Measurements from ENCODE around the gene FANCE.
"Not testable (repeated sequence)": the region's sequence is repeated elsewhere in the genome, so short reads cannot be mapped to it uniquely, and the experiment has no call there.

The FANCE gene

GRCh38 chr6:35419961-35420360, 32.2 kb upstream of the FANCE start:
- Mint-ChIP-seq H3K4me1 (ENCODE audit: low read depth) (peaks cover 66% of the 10 kb centered on the region), H3K9me3 (no peaks in the 10 kb centered on the region), H3K36me3 (ENCODE audit: low read depth) (peaks cover 94% of the 10 kb centered on the region), H3K27ac (no peak overlapping the region), H3K4me3 (no peak overlapping the region), H3K27me3 (no peaks in the 10 kb centered on the region)
- intact Hi-C loops (cut with micrococcal nuclease): no loop called here

GRCh38 chr6:35425284-35425683, 26.9 kb upstream of the FANCE start:
- no peak overlapping the region for H3K4me3 Mint-ChIP-seq
- peaks cover 23% of the 10 kb centered on the region for H3K9me3 Mint-ChIP-seq
- H3K4me1 Mint-ChIP-seq (ENCODE audit: low read depth): peaks cover 36% of the 10 kb centered on the region
- peaks cover 95% of the 10 kb centered on the region for H3K36me3 Mint-ChIP-seq (ENCODE audit: low read depth)
- H3K27me3 Mint-ChIP-seq: no peaks in the 10 kb centered on the region
- intact Hi-C loops (cut with micrococcal nuclease): no loop called here
- peak overlapping the region; percentile 55 for H3K27ac Mint-ChIP-seq

- H3K9me3 Mint-ChIP-seq: peaks cover 25% of the 10 kb centered on the region
- H3K4me3 Mint-ChIP-seq: peak overlapping the region; percentile 17
- intact Hi-C loops (cut with micrococcal nuclease): no loop called here
- H3K36me3 Mint-ChIP-seq (ENCODE audit: low read depth): peaks cover 88% of the 10 kb centered on the region
- H3K4me1 Mint-ChIP-seq (ENCODE audit: low read depth): peaks cover 36% of the 10 kb centered on the region
- H3K27me3 Mint-ChIP-seq: no peaks in the 10 kb centered on the region
- peak overlapping the region; percentile 55 for H3K27ac Mint-ChIP-seq
Observed at GRCh38 chr6:35426074-35426473, 26.1 kb upstream of the FANCE start.

GRCh38 chr6:35427435-35427834, 24.7 kb upstream of the FANCE start:
- Mint-ChIP-seq H3K9me3 (peaks cover 25% of the 10 kb centered on the region), H3K27me3 (no peaks in the 10 kb centered on the region), H3K4me1 (ENCODE audit: low read depth) (peaks cover 40% of the 10 kb centered on the region), H3K36me3 (ENCODE audit: low read depth) (peaks cover 74% of the 10 kb centered on the region), H3K4me3 (no peak overlapping the region), H3K27ac (no peak overlapping the region)
- intact Hi-C loops (cut with micrococcal nuclease): no loop called here

- peaks cover 25% of the 10 kb centered on the region for H3K9me3 Mint-ChIP-seq
- no peak overlapping the region for H3K27ac Mint-ChIP-seq
- intact Hi-C loops (cut with micrococcal nuclease): no loop called here
- H3K4me1 Mint-ChIP-seq (ENCODE audit: low read depth): peaks cover 40% of the 10 kb centered on the region
- H3K27me3 Mint-ChIP-seq: no peaks in the 10 kb centered on the region
- H3K4me3 Mint-ChIP-seq: no peak overlapping the region
- peaks cover 69% of the 10 kb centered on the region for H3K36me3 Mint-ChIP-seq (ENCODE audit: low read depth)
Observed at GRCh38 chr6:35427851-35428321, 24.3 kb upstream of the FANCE start.

DNA sequence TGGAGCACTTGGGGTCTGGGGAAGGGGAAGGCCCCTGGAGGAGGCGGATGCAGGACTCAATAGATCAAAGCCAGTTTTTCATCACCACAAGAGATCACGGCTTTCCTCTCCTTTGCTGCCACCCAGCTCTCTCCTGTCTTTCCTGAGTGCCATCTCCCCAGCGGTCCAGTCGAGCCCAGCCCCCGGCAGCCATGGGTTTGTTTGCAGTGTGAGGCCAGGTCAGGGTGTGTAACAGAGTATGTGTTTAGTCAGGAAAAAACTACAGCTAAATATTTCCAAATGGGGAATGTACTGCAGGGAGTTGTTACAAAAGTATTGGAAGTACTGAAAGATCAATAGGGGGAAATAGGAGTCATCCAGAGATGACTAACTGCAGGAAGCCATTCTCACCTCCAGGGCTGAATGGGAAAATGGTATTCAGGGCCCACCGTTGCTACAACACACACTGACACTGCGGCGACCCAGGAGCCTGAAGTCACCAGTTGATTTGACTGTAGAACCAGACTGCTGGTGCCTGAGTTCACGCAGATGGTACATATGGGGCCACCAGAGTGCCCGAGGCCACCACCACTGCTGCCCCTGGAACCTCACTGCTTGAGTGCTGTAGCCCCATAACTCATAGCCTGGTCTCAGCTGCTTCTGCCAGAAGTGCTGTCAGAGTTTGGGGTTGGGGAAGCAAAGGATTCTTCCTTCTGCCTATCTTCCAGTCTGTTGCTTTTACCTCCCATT, 23.6 kb upstream of the FANCE start:
- no peak overlapping the region for H3K27ac Mint-ChIP-seq
- peaks cover 25% of the 10 kb centered on the region for H3K9me3 Mint-ChIP-seq
- H3K36me3 Mint-ChIP-seq (ENCODE audit: low read depth): peaks cover 62% of the 10 kb centered on the region
- peaks cover 38% of the 10 kb centered on the region for H3K4me1 Mint-ChIP-seq (ENCODE audit: low read depth)
- H3K27me3 Mint-ChIP-seq: no peaks in the 10 kb centered on the region
- intact Hi-C loops (cut with micrococcal nuclease): no loop called here
- no peak overlapping the region for H3K4me3 Mint-ChIP-seq

GRCh38 chr6:35429463-35429862, 22.7 kb upstream of the FANCE start:
- Mint-ChIP-seq H3K36me3 (ENCODE audit: low read depth) (peaks cover 54% of the 10 kb centered on the region), H3K4me1 (ENCODE audit: low read depth) (peaks cover 30% of the 10 kb centered on the region), H3K27me3 (no peaks in the 10 kb centered on the region), H3K4me3 (no peak overlapping the region), H3K9me3 (peaks cover 25% of the 10 kb centered on the region), H3K27ac (no peak overlapping the region)
- intact Hi-C loops (cut with micrococcal nuclease): no loop called here

GRCh38 chr6:35432291-35432690, 19.8 kb upstream of the FANCE start:
- Mint-ChIP-seq H3K9me3 (peaks cover 25% of the 10 kb centered on the region), H3K36me3 (ENCODE audit: low read depth) (peaks cover 25% of the 10 kb centered on the region), H3K27ac (no peak overlapping the region), H3K27me3 (peaks cover 1% of the 10 kb centered on the region), H3K4me1 (ENCODE audit: low read depth) (peaks cover 5% of the 10 kb centered on the region), H3K4me3 (no peak overlapping the region)
- intact Hi-C loops (cut with micrococcal nuclease): no loop called here

DNA sequence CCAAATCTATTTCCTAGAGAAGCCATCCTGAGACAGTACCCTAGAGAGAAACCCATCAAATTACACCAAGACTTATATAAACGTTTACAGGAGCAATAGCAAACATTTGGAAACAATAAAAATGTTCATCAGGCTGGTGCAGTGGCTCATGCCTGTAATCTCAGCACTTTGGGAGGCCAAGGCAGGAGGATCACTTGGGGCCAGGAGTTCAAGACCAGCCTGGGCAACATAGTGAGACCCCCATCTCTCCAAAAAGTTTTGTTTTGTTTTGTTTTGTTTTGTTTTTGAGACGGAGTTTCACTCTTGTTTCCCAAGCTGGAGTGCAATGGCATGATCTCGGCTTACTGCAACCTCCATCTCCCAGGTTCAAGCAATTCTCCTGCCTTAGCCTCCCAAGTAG, 19.4 kb upstream of the FANCE start:
- intact Hi-C loops (cut with micrococcal nuclease); H3K27ac Mint-ChIP-seq; H3K4me1 Mint-ChIP-seq (ENCODE audit: low read depth); H3K4me3 Mint-ChIP-seq; H3K27me3 Mint-ChIP-seq: not testable (repeated sequence)
- H3K9me3 Mint-ChIP-seq: peaks cover 25% of the 10 kb centered on the region
- H3K36me3 Mint-ChIP-seq (ENCODE audit: low read depth): peaks cover 21% of the 10 kb centered on the region

GRCh38 chr6:35435074-35435837, 16.9 kb upstream of the FANCE start:
- Mint-ChIP-seq H3K9me3 (peaks cover 2% of the 10 kb centered on the region), H3K27ac (no peak overlapping the region), H3K36me3 (ENCODE audit: low read depth) (no peaks in the 10 kb centered on the region), H3K4me3 (no peak overlapping the region), H3K27me3 (peaks cover 1% of the 10 kb centered on the region), H3K4me1 (ENCODE audit: low read depth) (peaks cover 5% of the 10 kb centered on the region)
- intact Hi-C loops (cut with micrococcal nuclease): no loop called here

- no peaks in the 10 kb centered on the region for H3K9me3 Mint-ChIP-seq
- H3K27ac Mint-ChIP-seq: no peak overlapping the region
- peaks cover 1% of the 10 kb centered on the region for H3K27me3 Mint-ChIP-seq
- peaks cover 5% of the 10 kb centered on the region for H3K4me1 Mint-ChIP-seq (ENCODE audit: low read depth)
- intact Hi-C loops (cut with micrococcal nuclease): no loop called here
- no peaks in the 10 kb centered on the region for H3K36me3 Mint-ChIP-seq (ENCODE audit: low read depth)
- no peak overlapping the region for H3K4me3 Mint-ChIP-seq
Observed at GRCh38 chr6:35436071-35436857, 15.9 kb upstream of the FANCE start.

DNA sequence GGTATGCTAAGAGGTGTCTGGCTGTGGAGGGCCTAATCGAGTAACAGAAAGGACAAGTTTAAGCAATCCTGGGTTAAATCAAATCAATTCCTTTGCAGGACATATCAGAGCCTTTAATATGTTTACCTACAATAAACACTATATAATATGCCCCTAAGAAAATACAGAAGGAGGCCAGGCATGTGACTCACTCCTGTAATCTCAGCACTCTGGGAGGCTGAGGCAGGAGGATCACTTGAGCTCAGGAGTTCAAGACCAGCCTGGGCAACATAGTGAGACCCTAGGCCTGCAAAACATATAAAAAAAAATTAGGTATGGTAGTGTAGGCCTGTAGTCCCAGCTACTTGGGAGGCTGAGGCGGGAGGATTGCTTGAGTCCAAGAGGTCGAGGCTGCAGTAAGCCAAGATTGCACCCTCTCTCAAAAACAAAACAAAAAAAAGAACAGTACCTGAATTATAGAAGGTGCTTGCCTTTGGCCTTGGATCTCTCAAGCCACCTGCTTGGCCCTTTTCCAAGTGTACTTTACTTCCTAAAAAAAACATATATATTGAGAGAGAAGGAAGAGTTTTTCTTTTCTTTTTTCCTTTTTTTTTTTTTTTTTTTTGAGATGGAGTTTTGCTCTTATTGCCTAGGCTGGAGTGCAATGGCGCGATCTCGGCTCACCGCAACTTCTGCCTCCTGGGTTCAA, 13.6 kb upstream of the FANCE start:
- H3K4me3 Mint-ChIP-seq; H3K9me3 Mint-ChIP-seq; H3K4me1 Mint-ChIP-seq (ENCODE audit: low read depth); H3K27me3 Mint-ChIP-seq; H3K27ac Mint-ChIP-seq; H3K36me3 Mint-ChIP-seq (ENCODE audit: low read depth); intact Hi-C loops (cut with micrococcal nuclease): not testable (repeated sequence)

DNA sequence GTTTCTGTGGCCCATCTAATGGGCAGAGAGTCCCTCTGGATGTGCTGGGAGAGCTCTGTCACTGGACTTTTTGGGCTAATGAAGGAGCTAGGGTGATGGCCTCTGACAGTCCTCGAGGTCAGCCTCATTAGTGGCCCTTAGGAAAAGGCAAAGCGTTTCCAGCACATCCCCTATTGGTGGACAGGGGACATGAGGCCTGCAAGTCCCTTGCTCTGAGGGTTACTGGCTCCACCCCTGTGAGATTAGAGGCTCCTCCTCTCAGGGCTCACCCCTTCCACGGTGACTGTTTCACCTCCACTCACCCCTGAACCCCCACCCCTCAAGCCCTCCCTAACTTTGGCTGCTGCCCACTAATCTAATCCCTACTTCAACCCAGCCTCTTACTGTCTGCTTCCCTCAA, 12.8 kb upstream of the FANCE start:
- intact Hi-C loops (cut with micrococcal nuclease): no loop called here
- Mint-ChIP-seq H3K9me3 (no peaks in the 10 kb centered on the region), H3K4me1 (ENCODE audit: low read depth) (no peaks in the 10 kb centered on the region), H3K36me3 (ENCODE audit: low read depth) (no peaks in the 10 kb centered on the region), H3K27me3 (peaks cover 9% of the 10 kb centered on the region), H3K27ac (no peak overlapping the region), H3K4me3 (no peak overlapping the region)
